Cardiac fibroblast (primary cell): ENCODE data around the gene PDE6A.
"Not testable (repeated sequence)": the region's sequence is repeated elsewhere in the genome, so short reads cannot be mapped to it uniquely, and the experiment has no call there.

ENCODE experiments used
- DNase-seq, 2 donors: peaks; one replicate each; pipeline versions ENCODE4 v3.0.0 to v3.0.0-alpha.2; 2010; ENCODE audit warnings: low read depth in 2 of 2
- H3K4me3 ChIP-seq, 2 donors: replicated peaks in 1 of 2; 1 replicate in 1 of 2; 2 replicates in 1 of 2; pipeline ENCODE4 v1.5.1; 2011; ENCODE audit warnings: low read depth in 2 of 2, low read length in 2 of 2, mild to moderate bottlenecking in 2 of 2, moderate library complexity in 1 of 2
- CTCF ChIP-seq: IDR thresholded peaks from one replicate; pipeline ENCODE4 v1.5.1; 2011; ENCODE audit warnings: low read depth, mild to moderate bottlenecking, low read length, inconsistent platforms

Gene PDE6A

DNA sequence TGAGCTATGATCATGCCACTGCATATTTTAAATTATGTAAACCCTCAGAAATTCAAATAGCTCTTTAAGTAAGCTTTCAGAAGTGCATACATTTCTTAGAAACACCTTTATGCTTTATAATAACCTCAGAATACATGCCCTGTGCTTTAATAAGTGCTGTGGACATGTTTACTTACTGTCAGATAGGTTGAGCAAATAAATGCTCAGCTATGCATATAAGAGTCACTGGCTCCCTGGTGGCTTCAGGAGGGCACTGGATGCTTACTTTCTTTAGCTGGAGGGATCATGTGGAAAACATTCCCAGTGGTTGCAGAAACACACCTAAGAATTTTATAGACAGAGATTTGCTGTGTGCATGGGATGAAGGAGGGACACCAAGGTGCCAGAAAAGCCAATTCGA is 74.4 kb downstream of the PDE6A start:
- DNase-seq, result no peak
- no peak for TF ChIP-seq CTCF
- no peak overlapping the region for H3K4me3 ChIP-seq

GRCh38 chr5:149869411-149869821 is 75.2 kb downstream of the PDE6A start:
- DNase-seq, result no peak
- no peak for TF ChIP-seq CTCF
- no peak overlapping the region for H3K4me3 ChIP-seq

- DNase-seq, result peak in 1 of 2 donors; percentile 56
- TF ChIP-seq CTCF, result no peak
- no peak overlapping the region for H3K4me3 ChIP-seq
Observed at GRCh38 chr5:149865746-149866145, 78.8 kb downstream of the PDE6A start.

- TF ChIP-seq CTCF, result no peak
- no peak overlapping the region for H3K4me3 ChIP-seq
- DNase-seq, result no peak
Observed at GRCh38 chr5:149863830-149864229, 80.8 kb downstream of the PDE6A start.

- H3K4me3 ChIP-seq, result no peak overlapping the region
- DNase-seq, result no peak
- TF ChIP-seq CTCF, result no peak
Observed at GRCh38 chr5:149863176-149863575, 81.4 kb downstream of the PDE6A start.

GRCh38 chr5:149860801-149861322 is 83.7 kb downstream of the PDE6A start:
- no peak for TF ChIP-seq CTCF
- H3K4me3 ChIP-seq, result no peak overlapping the region
- peak; percentile 48 to 58 for DNase-seq

DNA sequence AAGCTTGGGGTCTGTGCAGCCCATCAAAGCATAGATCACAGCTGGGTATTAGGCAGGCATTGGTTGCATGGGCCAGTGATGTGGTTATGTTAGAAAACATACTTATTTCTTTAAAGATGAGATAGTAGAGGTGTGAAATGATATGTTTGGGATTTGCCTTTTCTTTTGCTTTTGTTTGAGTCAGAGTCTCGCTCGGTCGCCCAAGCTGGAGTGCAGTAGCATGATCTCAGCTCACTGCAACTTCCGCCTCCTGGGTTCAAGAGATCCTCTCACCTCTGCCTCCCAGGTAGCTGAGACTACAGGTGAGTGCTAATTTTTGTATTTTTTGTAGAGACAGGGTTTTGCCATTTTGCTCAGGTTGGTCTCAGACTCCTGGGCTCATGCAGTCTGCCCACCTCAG is 84.8 kb downstream of the PDE6A start:
- TF ChIP-seq CTCF, result no peak
- DNase-seq, result no peak
- no peak overlapping the region for H3K4me3 ChIP-seq

- DNase-seq, H3K4me3 ChIP-seq: not testable (repeated sequence)
Observed at GRCh38 chr5:149858481-149858880, 86.1 kb downstream of the PDE6A start.
